NCI-H1048 (cell line): ENCODE measurements around the gene PRPS1.
"Not testable (repeated sequence)": the region's sequence is repeated elsewhere in the genome, so short reads cannot be mapped to it uniquely, and the experiment has no call there.

Experiments
- DNase-seq: peaks from one replicate; lab custom pipeline; 2025; lab: John Stamatoyannopoulos, UW

PRPS1 gene

DNA sequence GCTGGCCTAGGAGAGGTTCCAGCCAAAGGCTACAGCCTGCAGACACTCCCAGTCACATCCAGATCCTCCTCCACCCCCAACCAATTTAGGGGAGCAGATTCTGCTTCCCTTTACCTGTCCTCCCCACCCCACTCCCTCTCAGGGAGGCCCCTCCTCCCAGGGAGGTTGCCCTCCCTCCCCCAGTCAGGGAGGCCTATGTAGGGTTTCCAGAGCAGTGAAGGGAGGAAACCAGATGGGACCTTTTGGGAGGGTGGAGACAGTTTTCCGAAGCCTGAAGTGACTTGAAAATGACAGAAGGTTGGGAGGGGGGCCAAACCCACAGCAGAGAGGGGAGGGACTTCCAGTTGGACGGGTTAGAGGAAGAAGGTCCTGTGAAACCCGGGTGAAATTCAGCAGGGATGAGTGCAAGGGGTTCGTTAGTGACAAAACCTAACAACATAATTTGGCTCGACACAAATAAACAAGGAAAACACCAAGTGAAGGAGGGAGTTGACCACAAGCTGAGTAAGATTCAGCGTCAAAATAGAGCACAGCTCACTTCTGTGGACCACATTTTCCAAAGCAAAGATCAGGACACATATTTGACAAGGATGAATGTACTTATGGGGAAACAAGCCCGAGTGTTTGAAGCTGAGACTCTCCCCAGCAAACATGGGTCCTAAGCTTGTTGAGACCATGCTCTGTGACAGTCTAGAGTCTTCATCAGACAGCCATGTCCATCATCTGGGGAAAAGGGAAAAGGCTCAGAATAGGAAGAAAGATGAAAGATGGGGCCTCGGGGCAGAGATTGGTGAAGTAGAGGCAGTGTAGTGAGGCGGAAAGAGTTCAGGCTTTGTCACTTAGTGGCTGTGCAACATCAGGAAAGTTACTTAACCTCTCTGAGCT is 46.4 kb downstream of the PRPS1 start:
- DNase-seq, result no peak

DNA sequence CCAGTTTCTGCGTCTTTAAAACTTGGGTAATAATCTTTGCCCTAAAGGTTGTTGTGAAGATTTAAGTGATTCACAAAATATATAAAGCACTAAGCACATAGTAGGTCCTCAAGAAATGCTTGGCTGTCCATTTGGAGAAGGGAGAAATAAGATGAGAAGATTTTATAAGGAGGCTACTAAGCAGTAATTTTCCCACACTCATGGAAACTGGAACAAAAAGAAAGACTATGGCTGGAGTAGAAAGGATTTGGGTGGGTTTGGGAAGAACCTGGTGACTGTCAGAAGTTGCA is 47.0 kb downstream of the PRPS1 start:
- no peak for DNase-seq

- DNase-seq, result no peak
These were observed 47.7 kb downstream of the PRPS1 start for GRCh38 chrX:107675823-107676555.

DNA sequence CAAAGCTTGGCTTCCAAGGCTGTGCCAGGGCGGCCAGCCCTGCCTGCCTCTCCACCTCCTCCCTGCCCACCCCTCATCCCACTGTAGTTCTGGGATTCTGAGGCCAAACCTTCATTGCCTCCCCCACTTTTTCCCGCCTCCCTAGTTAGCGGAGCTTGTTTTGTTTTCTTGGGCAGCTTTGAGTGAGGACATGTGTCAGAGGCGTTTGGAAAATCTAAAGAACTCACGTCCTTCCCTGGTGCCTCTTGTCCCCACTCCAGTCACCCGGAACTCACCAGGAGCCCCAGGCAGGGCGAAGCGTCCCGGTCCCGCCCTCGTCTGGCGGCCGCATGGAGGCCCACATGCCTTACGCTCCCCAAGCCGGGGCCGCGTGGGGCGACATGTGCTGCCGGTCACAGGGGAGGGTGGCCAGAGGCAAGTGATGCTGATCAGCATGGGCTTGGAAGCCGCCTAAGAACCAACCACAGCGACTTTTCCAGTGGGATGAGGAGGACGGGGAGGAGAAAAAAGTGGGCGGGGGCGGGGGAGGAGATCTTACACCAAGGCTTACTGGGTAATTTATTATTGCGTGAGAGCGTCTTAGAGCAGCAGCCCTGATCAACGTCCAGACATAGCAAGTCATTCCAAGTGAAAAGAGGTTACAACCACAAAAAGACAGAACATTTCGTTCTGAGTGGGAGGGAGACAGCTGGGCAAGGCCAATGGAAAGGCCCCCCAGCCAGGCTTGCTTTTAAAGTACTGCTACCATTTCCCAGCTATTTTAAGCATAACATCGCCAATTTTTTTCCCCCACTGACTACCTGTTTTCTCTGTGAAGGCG is 48.5 kb downstream of the PRPS1 start:
- no peak for DNase-seq

GRCh38 chrX:107677501-107677901 is 49.2 kb downstream of the PRPS1 start:
- DNase-seq, result no peak

GRCh38 chrX:107677909-107678308 is 49.6 kb downstream of the PRPS1 start:
- no peak for DNase-seq

- no peak for DNase-seq
These were observed 50.8 kb downstream of the PRPS1 start for GRCh38 chrX:107678957-107679740.

GRCh38 chrX:107682256-107682655 is 53.9 kb downstream of the PRPS1 start:
- DNase-seq, result no peak

- no peak for DNase-seq
These were observed 55.0 kb downstream of the PRPS1 start for GRCh38 chrX:107683124-107683895.

DNA sequence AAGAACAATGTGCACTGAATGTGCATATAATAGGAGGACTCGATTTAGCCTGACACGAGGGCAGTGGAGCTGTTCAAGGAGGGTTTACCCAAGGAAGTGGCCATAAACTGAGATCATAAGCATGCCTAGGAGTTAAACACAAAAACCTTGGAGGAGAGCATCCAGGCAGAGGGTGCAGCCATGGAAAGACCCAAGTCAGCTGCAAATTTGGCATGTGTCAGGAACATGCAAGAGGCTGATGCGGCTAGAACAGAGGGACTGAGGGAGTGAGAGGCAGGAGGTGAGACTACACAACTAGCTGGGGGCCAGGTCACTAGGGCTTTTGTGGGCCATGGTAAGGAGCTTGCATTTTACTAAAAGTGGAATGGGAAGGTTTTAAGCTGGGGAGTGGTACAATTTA is 55.6 kb downstream of the PRPS1 start:
- DNase-seq, result no peak

DNA sequence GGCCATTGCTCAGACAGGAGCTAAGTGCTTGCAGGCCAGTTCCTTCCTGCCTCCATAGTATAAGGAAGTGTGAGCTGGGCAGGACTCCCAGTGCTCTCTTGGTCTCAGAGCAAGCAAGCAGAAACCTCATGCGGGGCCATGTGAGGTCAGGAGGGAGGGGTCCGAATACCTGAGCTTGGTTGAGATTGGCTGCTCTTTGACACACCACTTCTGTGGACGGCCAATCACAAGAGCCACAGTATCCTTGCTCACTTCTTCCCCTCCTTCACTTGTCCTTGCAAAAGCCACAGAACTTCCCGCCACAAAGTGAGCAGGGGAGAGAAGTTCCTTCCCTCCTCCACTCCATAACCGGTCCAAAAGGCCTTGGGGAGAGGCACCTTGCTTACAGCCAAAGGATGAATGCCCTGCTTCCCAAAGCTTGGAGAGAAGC is 56.7 kb downstream of the PRPS1 start:
- DNase-seq, result no peak

DNA sequence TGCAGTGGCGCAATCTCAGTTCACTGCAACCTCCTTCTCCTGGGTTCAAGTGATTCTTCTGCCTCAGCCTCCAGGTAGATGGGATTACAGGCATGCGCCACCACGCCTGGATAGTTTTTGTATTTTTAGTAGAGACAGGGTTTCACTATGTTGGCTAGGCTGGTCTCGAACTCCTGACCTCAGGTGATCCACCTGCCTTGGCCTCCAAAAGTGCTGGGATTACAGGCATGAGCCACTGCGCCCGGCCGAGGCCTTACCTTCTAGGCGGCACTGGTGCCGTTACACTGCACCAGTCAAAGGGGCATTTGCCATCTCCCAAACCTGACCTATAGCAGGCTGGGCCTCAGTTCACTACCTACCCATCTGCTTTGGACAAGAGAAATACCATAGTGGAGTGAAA is 57.3 kb downstream of the PRPS1 start:
- not testable (repeated sequence) for DNase-seq

GRCh38 chrX:107686026-107686425 is 57.7 kb downstream of the PRPS1 start:
- DNase-seq, result no peak

- no peak for DNase-seq
These were observed 58.5 kb downstream of the PRPS1 start for GRCh38 chrX:107686792-107687191.

DNA sequence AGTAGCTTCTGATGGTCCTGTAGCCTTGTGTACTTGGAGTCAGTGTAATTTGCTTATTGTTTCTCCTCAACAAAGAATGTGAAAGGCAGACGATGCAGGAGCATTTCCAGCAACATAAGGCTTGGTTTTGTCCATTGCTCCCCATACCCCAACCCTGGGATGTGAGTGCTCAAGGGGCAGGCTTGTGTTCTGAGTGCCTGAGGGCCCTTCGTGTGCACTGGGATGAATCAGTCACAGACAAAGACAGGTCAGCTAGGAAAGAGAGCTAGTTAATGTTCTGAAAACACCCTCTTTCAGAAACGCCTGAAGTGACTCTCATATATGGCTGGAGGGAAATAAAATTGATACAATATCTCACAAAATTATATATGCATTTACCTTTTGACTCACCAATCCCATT is 59.1 kb downstream of the PRPS1 start:
- DNase-seq, result no peak

GRCh38 chrX:107691024-107691448 is 62.7 kb downstream of the PRPS1 start:
- DNase-seq, result no peak

DNA sequence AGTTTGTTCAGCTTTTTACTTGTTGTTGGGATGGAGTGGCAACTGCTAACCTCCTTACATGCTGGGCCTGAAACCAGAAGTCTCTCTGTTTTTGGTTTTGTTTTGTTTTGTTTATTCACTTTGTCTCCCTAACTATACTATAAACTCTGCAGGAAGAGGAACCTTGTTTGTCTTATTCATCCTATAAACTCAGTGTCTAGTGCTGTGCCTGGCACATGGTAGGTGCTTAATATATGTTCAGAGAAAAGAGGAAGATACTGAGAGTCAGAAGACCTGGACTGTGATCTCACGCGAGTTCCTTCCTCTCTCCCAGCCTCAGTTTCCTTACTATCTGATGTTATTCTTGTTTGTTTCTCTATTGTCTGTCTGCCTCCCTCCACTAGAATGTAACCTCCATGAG is 71.3 kb downstream of the PRPS1 start:
- DNase-seq, result no peak

DNA sequence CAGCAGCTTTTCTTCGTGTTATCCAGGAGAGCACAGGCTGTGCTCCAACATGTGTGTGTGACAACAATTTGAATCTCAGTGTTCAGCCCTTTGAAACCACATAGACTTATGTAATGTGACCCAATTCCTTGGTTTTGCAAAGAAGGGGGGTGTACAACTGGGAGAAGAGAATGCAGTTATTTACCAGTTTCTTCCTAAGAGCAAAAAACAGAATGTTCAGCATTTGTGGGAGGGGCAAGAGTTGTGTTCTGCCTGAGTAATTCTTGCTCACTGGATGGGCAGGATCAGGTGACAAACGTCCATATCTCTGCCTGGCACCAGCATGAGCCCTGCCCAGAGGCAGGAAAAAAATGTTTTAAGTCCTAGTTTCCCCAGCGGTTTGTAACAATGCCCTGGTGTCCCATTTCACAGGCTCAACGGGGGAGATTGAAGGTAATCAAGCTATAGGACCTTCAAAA is 72.0 kb downstream of the PRPS1 start:
- no peak for DNase-seq
